SHP77 treated with DMSO at 0.1 percent for 48 hours (cell line): ENCODE measurements around the gene BAZ2B.
"Not testable (repeated sequence)": the region's sequence is repeated elsewhere in the genome, so short reads cannot be mapped to it uniquely, and the experiment has no call there.

Source experiments
- DNase-seq: peaks from one replicate; lab custom pipeline; 2025; lab: John Stamatoyannopoulos, UW

The BAZ2B gene

DNA sequence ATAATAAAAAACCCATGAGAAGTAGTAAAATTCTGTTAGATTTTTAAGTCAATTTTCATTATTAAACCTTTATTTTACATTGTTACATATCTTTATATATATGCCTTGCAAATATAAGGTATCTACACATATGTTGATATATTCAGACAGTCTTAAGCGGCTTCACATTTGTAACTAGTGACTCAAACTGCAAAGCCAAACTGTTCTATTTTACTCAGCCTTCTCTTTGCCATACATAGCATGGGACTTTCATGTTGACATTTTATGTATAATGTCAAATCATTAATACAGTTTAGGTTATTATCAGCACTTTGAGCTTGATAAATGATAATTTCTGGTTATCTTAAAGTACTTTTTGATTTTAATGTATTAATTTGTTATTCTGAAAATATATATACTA lies 204.9 kb downstream of the BAZ2B start:
- no peak for DNase-seq

DNA sequence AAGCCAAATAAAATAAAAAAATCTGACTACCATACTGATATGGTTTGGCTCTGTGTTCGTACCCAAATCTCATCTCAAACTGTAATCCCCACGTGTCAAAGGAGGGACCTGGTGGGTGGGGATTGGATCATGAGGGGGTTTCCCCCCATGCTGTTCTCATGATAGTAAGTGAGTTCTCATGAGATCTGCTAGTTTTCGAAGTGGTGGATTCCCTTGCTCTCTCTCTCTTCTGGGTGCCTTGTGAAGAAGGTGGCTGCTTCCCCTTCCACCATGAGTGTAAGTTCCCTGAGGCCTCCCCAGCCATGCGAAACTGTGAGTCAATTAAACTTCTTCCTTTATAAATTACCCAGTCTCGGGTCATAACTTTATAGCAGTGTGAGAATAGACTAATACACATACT lies 206.1 kb downstream of the BAZ2B start:
- DNase-seq, result no peak

DNA sequence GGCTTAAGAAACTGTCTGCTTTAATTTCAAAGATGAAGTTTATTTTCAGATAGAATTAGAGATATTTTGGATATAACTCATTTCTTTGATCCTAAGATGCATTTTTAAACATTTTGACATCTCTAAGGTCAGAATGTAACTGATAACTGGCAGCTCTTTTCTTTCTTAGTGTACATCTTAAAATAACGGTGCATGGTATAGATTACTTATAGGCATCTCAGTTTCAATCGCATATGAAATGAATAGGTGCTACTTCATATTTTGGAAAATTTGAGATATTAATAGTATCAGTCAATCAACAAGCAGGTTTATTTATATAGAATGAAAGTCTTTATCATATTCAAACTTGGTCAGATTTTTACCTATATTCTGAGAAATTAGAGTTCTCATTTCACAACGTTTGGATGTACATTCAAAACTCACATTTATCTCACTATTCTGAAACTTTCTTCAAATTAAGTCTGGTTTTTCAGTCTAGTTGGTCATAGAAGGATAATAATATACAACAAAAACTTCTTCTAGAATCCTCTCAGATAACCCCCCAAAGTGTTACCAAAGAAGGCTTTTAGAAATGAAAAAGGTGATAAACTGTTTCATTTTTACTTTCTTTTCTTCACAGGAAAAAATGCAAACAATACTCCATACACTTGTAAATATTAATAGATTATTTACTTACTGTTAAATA lies 207.1 kb downstream of the BAZ2B start:
- DNase-seq, result no peak

DNA sequence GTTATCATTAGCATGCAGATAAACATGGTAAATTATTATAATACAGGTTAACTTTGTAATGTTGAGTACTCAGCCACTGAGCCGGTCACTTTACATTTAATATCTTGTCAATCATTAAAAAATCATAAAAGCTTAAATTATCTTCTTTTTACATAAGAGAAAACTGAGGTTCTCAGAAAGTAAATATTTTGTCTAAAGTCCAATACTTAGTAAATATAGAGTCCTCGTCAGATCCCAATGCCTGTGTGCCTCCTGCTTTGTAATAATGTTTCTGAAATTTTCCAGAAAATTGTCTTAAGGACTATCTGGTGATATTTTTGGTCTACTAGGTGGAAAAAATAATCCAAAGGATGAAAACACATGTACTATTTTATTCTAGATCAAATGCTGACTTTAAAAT lies 213.6 kb downstream of the BAZ2B start:
- DNase-seq, result no peak

DNA sequence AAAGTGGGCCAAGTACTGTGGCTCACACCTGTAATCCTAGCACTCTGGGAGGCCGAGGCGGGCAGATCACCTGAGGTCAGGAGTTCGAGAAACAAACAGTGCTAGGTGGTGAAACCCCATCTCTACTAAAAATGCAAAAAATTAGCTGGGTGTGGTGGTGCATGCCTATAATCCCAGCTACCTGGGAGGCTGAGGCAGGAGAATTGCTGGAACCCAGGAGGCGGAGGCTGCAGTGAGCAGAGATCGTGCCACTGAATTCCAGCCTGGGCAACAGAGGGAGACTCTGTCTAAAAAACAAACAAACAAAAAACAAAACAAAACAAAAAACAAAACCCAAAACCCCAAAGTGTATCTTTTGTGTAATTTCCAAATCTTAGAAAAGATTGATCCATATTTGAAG lies 214.2 kb downstream of the BAZ2B start:
- DNase-seq, result not testable (repeated sequence)

DNA sequence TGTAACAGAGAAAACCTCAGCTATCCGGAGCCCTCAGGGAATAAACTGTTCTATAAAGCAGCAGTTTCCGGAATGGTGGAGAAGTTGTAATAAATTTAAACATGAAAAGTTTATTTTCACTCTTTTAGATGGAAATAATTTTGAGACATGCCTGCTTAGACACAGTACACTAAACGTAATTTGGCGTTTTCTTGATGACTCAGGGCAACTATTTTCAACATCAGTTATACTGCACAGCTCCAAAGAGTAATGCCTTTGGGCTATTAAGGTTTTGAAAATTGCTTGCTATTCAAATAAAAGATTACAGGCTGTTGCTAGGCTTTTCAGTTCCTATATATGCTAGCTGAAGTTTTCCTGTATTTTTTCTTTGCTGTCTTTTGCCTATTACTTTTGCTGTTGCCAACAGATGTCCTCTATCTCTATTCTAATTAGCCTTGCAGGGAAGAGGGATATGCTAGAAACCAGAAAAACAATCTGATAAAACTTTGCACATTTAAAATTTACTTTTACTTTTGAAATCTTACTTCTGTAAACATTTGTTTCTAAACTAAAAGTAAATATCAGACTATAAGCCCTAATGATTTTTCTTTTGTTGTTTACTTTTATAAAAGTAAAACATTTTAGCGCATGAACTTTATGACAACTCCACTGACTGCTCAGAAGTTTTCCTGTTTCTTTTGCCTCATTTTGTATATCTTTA lies 216.5 kb downstream of the BAZ2B start:
- no peak for DNase-seq

DNA sequence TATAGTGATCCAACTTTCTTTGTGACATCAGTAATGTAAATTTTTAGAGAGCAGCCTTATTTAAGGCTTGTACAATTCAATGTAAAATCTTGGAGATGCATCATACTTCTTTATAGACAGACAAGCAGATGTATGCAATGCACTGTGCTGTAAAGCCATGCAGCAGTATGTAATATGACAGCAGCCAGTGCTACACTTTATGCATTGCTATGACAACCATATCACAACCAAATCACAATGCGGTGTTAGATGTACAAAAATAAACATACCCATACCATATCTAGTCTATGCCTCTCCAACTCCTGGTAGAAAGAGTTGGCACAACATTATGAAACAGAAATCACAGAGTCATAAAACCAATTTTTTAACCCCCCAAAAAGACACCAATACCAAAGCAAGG lies 219.5 kb downstream of the BAZ2B start:
- DNase-seq, result no peak

DNA sequence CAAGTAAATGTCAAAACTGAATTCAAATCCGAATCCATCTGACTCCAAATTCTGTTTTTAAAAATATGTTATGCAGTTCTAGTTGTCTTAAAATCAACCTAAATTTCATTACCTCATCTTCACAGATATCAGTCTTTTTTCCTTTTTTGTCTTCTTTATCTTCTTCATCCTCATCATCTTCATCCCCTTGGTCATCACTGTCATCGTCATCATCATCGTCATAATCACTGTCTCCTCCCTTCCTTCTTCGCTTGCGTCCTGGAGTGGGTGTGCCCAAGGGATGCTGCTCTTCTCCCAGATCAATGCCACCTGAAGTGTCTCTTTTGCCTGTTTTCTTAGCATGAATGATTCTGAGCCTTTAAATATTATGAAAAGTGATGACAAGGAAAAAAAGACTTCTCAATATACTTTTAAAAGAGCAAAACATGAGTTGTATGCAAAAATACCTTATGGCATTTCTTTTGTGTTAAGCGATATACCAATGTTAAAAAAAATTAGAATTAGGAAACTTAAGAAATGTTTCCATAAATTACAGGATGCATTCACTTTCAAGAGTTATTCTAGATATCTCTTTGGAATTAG lies 233.8 kb downstream of the BAZ2B start:
- DNase-seq, result no peak

DNA sequence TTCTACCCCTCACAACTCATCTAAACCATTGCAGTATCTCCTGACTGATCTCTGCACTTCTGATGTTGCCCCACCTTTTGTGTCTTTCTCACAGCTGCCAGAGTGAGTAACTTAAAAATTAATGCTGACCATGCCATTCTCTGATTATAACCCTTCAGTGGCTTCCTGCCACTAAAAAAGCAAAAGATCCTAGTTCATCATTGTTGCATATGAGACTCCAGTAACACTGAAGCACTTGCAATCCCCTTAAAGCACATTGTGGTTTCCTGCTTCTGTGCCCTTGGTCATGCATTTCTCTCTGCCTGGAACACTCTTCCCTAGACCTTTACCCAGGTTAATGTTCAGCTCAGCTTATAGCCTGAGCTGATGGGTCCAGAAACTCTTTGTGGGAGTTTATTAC lies 234.8 kb downstream of the BAZ2B start:
- no peak for DNase-seq

DNA sequence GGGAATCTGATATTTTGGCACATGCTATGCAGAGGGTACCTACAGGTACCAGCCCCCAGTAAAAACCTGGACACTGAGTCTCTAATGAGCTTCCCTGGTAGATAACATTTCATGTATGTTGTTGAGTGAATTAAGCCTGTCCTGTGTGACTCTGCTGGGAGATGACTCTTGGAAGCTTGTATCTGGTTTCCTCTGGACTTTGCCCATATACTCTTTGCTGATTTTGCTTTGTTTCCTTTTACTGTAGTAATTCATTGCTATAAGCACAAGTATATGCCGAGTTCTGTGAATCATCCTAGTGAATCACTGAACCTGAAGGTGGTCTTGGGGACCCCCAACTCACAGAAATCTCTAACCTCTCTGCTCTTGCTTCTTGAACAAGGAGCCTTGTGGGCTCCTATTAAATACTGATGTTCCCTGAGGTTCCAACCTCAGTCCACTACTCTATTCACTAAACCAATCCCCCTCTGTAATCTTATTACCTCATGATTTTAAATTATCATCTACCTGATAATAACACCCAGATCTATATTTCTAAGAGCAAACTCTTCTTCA lies 235.6 kb downstream of the BAZ2B start:
- no peak for DNase-seq

DNA sequence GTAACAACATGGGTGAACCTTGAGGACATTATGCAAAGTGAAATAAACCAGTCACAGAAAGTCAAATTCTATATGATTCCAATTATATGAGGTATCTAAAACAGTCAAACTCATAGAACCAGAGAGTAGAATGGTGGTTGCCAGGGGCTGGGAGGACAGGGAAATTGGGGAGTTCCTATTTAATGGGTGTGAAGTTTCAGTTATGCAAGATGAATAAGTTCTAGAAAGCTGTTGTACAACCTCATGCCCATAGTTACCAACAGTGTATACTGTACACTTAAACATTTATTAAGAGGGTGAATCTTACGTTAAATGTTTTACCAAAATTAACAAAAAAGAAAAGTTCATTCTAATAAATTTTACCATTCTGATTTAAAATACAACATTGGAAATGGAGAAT lies 237.2 kb downstream of the BAZ2B start:
- DNase-seq, result no peak

DNA sequence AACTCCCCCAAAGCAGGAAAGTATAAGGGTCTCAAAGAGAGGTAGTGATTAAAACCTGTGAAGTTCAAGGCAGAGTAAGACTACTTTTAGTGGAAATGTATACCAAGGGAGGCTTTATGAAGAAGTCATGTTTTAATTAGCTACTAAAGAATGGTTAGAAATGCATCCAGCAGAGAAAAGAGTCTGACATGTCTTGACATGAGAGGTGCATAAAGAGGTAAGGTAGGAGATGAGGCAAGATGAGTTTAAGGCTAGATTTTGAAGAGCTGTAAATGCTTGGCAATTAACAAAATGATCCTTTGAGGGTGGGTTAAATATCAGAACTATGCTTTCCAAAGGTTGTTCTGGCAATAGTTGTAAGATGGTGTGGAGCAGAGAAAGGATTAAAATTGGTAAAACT lies 241.1 kb downstream of the BAZ2B start:
- DNase-seq, result no peak

DNA sequence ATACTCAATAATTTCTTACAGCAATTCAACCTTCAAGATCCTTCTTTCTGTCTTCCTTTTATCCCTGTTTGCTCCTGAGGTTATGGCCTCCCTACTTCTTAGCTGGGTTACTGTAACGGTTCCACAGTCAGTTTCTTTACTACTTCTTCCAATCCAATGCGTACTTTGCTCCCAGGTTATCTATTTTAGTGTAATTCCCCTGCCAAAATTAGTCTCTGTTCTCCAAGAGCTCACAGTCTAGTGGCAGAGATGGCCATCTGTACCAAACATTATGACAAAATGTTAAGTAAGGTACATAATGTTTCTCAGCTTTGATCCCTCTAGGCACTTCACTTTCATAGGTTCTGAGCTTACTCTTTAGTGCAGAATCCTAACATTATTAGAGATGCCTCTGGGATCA lies 244.8 kb downstream of the BAZ2B start:
- no peak for DNase-seq

DNA sequence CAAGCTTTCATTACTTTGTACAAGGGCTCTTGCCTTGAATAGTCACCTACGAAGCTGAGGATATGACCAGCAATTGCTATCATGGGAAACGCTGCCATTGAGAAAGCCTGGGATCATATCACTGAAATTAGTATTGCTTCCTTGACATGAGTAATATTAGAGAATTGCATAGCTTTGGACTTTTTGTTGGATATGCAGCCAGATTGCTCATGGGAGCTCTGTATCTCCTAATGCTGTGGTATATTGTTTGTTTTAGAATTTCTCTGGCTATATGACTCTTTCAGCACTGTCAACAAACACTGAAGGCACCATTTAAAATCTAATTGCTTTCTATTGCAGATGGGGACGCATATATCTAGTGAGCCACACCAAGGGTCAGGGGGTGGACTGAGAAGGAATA lies 249.8 kb downstream of the BAZ2B start:
- no peak for DNase-seq

DNA sequence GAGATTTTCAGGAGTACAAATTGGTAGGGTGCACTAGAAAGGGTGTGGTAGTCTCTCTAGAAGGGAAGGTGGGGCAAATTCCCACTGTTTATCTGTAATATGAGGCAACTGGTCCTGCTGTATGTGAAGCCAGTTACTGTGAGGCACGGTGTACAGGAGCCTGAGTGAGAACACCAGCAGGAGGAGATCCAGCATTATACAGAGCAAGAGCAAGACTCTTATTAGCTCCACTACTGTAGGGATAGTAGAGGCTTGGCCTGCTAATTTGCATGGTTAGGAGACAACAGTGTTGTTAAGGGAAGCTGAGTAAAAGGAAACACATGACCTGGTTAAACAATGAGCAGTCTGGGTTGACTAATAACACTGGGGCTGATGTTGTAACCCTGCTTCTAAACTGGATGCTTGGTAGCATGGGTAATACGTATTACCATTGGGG lies 253.5 kb downstream of the BAZ2B start:
- DNase-seq, result no peak

DNA sequence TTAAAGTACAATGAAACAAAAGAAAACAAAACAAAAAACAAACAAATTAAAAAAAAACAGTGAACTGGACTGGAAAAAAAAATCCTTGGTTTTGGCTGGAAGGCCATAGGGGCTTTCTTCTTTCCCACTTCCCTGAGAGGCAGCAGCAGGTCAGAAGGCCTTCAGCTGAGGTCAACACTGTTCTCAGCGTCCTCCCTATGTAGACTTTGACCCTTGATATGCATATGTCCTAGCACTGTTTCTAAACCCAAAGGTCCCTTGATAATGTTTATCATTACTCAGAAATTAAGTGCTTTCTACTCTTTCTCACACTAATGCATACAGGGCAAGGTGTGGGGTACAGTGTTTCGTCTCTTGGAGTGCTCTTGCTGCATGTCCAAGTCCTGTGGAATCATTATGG lies 254.3 kb downstream of the BAZ2B start:
- no peak for DNase-seq

DNA sequence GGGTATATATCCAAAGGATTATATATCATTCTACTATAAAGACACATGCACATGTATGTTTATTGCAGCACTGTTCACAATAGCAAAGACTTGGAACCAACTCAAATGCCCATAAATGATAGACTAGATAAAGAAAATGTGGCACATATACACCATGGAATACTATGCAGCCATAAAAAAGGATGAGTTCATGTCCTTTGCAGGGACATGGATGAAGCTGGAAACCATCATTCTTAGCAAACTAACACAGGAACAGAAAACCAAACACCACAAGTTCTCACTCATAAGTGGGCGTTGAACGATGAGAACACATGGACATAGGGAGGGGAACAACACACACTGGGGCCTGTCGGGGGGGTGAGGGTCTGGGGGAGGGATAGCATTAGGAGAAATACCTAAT lies 254.7 kb downstream of the BAZ2B start:
- not testable (repeated sequence) for DNase-seq

DNA sequence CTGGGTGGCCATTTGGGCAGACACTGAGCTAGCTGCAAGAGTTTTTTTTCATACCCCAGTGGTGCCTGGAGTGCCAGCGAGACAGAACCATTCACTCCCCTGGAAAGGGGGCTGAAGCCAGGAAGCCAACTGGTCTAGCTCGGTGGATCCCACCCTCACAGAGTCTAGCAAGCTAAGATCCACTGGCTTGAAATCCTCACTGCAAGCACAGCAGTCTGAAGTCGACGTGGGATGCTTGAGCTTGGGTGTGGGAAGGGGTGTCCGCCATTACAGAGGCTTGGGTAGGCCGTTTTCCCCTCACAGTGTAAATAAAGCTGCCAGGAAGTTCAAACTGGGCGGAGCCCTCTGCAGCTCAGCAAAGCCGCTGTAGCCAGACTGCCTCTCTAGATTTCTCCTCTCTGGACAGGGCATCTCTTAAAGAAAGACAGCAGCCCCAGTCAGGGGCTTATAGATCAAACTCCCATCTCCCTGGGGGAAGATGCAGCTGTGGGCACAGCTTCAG lies 260.2 kb downstream of the BAZ2B start:
- no peak for DNase-seq

DNA sequence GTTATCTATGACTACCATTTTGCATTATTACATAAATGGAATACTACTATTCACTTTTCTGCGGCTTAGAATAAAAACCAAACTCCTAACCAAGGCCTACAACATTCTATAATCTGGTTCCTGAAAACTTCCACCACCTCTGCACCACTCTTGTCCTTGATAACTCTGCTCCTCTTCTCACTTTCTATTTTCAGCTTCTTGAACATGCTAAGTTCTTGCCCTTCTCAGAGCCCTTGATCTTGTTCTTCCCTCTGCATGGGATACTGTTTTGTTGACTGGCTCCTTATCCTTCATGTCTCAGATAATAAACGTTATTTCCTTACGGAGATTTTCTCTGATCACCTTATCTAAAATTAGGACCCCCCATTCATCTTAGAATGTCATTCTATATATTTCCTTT lies 264.4 kb downstream of the BAZ2B start:
- no peak for DNase-seq

DNA sequence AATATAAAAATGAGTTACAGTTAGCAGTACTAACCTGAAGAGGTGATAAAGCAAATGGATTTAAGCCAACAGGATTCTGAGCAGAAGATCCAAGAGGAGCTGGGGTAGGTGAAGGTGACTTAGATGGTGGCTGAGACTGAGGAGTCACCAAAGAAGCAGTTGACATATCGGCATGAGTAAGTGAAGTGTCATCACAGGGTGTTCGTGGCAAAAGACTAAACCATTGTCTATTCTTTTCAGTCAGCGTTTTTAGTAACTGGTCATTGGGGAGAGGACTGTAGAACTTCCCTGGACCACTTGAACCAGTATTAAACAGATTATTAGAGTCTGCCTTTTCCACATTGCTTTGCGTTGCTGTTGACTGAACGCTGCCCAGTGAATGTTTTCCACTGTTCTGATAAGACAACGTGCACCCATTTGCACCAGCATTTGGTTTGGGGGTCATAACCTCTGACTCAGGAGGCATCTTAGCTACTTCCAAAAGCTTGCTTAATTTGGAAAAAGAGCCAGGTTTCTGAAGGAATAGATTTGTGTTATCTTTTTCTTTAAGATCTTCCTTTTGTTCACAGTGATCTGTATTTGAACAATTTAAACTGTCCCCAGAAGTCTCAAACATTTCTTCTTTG lies 266.6 kb downstream of the BAZ2B start:
- DNase-seq, result no peak

DNA sequence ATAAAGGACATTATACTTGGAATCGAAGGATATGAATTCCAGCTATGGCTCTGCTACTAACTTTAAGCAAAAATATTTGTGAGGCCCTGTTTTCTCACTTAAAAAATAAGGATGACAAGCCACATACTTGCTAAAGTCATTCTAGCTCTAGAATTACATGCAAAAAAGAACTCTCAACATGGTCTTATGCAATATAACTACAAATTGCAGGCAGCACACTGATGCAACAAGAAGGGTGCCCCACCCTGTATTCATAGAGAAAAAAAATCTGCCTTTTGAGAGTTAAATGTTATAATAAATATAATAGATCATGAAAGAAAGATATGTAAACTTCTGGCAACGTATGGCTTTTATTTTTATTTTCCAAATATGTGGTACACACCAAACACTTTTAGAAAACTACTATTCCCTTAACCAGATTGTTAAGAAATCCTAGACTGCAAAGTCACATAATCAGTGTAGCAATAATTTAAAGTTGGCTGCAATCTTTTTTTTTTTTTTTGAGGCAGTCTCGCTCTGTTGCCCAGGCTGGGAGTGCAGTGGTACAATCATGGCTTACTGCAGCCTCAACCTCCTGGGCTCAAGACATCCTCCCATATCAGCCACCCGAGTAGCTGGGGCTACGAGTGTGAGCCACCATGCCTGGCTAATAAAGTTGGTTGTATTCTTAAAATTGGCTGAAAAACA lies 289.6 kb downstream of the BAZ2B start:
- DNase-seq, result no peak

DNA sequence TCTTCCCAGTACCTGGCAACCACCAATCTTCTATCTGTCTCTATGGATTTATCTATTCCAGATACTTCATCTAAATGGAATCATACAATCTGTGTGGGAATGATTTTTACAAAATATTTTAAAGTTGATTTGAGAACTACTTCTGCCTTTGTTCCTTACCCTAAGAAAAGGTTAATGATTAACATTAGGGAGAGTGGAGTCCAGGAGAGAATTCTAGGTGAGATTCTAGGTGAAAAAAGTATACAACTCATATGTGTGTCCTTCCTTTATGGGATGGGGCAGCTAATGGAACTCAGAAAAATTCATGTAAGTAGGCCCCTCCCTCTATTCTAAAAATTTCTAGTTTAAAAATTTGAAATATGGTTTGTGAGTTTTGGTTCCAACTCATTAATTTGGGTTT lies 293.9 kb downstream of the BAZ2B start:
- DNase-seq, result no peak
